GM12878 (cell line): ENCODE measurements around the gene KDM1B. TPM values are rescaled to one million over a fixed set of nuclear protein-coding genes. Genes with fewer than 3 reads are reported as not detected.

ENCODE experiments used
- ATAC-seq: fragments of 200-7000 bp; cut with Tn5 transposase; 3 replicates; pipeline ENCODE4 v1.9.1; 2020; ENCODE audit warnings: mild to moderate bottlenecking, moderate library complexity
- BruUV-seq: library from RNA; stranded (reverse); fragments of 400-500 nt; replicated peaks from 2 replicates; lab custom pipeline; 2021; lab: Mats Ljungman, UMichigan
- CTCF ChIA-PET: fragments of 300-600 bp; sonication (Branson Sonifier 250); formaldehyde crosslinking; extraction: SDS; loops from one replicate; lab custom pipeline; 2021; ENCODE audit warnings: inconsistent platforms; lab: Yijun Ruan, JAX
- POLR2A ChIA-PET: fragments of 350-600 bp; formaldehyde crosslinking; extraction: SDS; loops from one replicate; lab custom pipeline; 2021; ENCODE audit warnings: inconsistent platforms; lab: Charles Lee
- RAD21 ChIA-PET: fragments of 300-600 bp; sonication (Branson Sonifier 250); formaldehyde crosslinking; loops from one replicate; lab custom pipeline; 2023; ENCODE audit warnings: antibody characterized with exemption; ENCODE audit not compliant: unreplicated experiment; lab: Charles Lee
- SMC1A ChIA-PET: fragments of 300-600 bp; sonication (Branson Sonifier 250); formaldehyde crosslinking; loops from one replicate; lab custom pipeline; 2023; ENCODE audit not compliant: unreplicated experiment, uncharacterized antibody; lab: Charles Lee
- DNase-seq: peaks from one replicate; pipeline ENCODE4 v3.0.0-alpha.2; 2011; ENCODE audit warnings: low read depth, low spot score
- FAIRE-seq: peaks from 3 replicates; lab custom pipeline; 2011; peaks lifted over from hg19 to GRCh38; lab: Jason Lieb, UNC
- H2AFZ ChIP-seq: 2 replicates; pipeline ENCODE4 v1.6.0; 2011; ENCODE audit warnings: low read depth, low read length, control low read depth; ENCODE audit not compliant: control insufficient read depth
- H3K27ac ChIP-seq: 2 replicates; pipeline ENCODE4 v1.5.1; 2011; ENCODE audit warnings: control low read depth; ENCODE audit not compliant: control insufficient read depth, insufficient read depth
- H3K27me3 ChIP-seq, 2 experiments: replicated peaks in 1 of 2; 2 replicates each; pipeline versions ENCODE4 v1.6.0 to v1.6.1; 2011; ENCODE audit warnings: low read length in 1 of 2; ENCODE audit not compliant: control insufficient read depth in 2 of 2, insufficient read depth in 2 of 2
- H3K36me3 ChIP-seq, 2 experiments: 2 replicates each; pipeline ENCODE4 v1.5.1; 2011; ENCODE audit warnings: low read length in 1 of 2; ENCODE audit not compliant: control insufficient read depth in 2 of 2, insufficient read depth in 2 of 2
- H3K4me1 ChIP-seq: 2 replicates; pipeline ENCODE4 v1.6.1; 2011; ENCODE audit warnings: mild to moderate bottlenecking, low read length, moderate library complexity, mixed read lengths; ENCODE audit not compliant: control insufficient read depth, insufficient read depth
- H3K4me2 ChIP-seq: 2 replicates; pipeline ENCODE4 v1.6.0; 2011; ENCODE audit warnings: control low read depth; ENCODE audit not compliant: control insufficient read depth, insufficient read depth
- H3K4me3 ChIP-seq: fragments of 200-600 bp; sonication (generic); 2 replicates; pipeline ENCODE4 v1.5.1; 2016
- H3K79me2 ChIP-seq: 2 replicates; pipeline ENCODE4 v1.6.0; 2011; ENCODE audit warnings: low read length; ENCODE audit not compliant: control insufficient read depth, insufficient read depth
- H3K9ac ChIP-seq: 2 replicates; pipeline ENCODE4 v1.8.0; 2011; ENCODE audit warnings: low read length, control low read depth, mixed read lengths; ENCODE audit not compliant: control insufficient read depth, insufficient read depth
- H3K9me3 ChIP-seq: replicated peaks from 3 replicates; pipeline ENCODE4 v1.5.1; 2011; ENCODE audit warnings: mild to moderate bottlenecking, low read length; ENCODE audit not compliant: control insufficient read depth, insufficient read depth
- H4K20me1 ChIP-seq: 2 replicates; pipeline ENCODE4 v1.6.0; 2011; ENCODE audit not compliant: control insufficient read depth, insufficient read depth
- BRCA1 ChIP-seq: IDR thresholded peaks from 2 replicates; pipeline ENCODE4 v1.6.1; 2011; ENCODE audit warnings: low read depth, low read length, improper control_type of control experiment
- ESRRA ChIP-seq: IDR thresholded peaks from 2 replicates; pipeline ENCODE4 v1.6.1; 2012; ENCODE audit warnings: mild to moderate bottlenecking, low read length, improper control_type of control experiment
- ETV6 ChIP-seq, 2 experiments: fragments of 450-650 bp in 1 of 2; IDR thresholded peaks in 1 of 2; conservative IDR thresholded peaks in 1 of 2; 2 replicates each; pipeline ENCODE4 v1.6.1; 2014; ENCODE audit warnings: antibody characterized with exemption in 1 of 2, borderline replicate concordance in 1 of 2, low read depth in 1 of 2, mild to moderate bottlenecking in 1 of 2, moderate library complexity in 1 of 2
- MAX ChIP-seq: IDR thresholded peaks from 2 replicates; pipeline ENCODE4 v1.6.1; 2012; ENCODE audit warnings: low read depth, low read length, improper control_type of control experiment
- POU2F2 ChIP-seq: IDR thresholded peaks from 3 replicates; pipeline ENCODE4 v1.6.1; 2011; ENCODE audit warnings: low read depth, mild to moderate bottlenecking, low read length, borderline replicate concordance
- SKIL ChIP-seq: fragments of 450-650 bp; IDR thresholded peaks from 2 replicates; pipeline ENCODE4 v1.6.1; 2017; ENCODE audit warnings: mild to moderate bottlenecking, low read depth, inconsistent platforms; ENCODE audit not compliant: poor library complexity, severe bottlenecking
- USF1 ChIP-seq: IDR thresholded peaks from 2 replicates; pipeline ENCODE4 v1.6.1; 2011; ENCODE audit warnings: borderline replicate concordance, low read depth, mild to moderate bottlenecking, moderate library complexity, mixed read lengths, low read length; ENCODE audit not compliant: insufficient read depth; ENCODE audit errors: extremely low read length
- YBX1 ChIP-seq: fragments of 450-650 bp; IDR thresholded peaks from 2 replicates; pipeline ENCODE4 v1.6.1; 2016; ENCODE audit warnings: antibody characterized with exemption
- ZSCAN29 ChIP-seq: fragments of 450-650 bp; IDR thresholded peaks from 2 replicates; pipeline ENCODE4 v1.6.1; 2017; ENCODE audit warnings: mild to moderate bottlenecking, moderate library complexity
- WGBS: methylation state at CpG from one replicate; pipeline ENCODE4 v1.1.6; 2016; ENCODE audit warnings: low lambda C conversion rate; ENCODE audit not compliant: insufficient replicate concordance, insufficient coverage; ENCODE audit errors: missing lambda C conversion rate; 5-methylcytosine and 5-hydroxymethylcytosine counted together
- in situ Hi-C: fragments of 300-500 bp; cut with MboI; formaldehyde crosslinking; loops from 9 replicates; pipeline ENCODE4 v1.14.3; 2018; ENCODE audit warnings: mixed read lengths
- intact Hi-C: fragments of 100-400 bp; cut with micrococcal nuclease; formaldehyde crosslinking; loops from one replicate; pipeline ENCODE4 v1.14.2; 2022; ENCODE audit not compliant: unreplicated experiment
- polyA plus RNA-seq, 11 experiments: library from polyadenylated mRNA; depleted of rRNA in 4 of 11; unstranded in 6 of 11; stranded (reverse) in 5 of 11; fragments of >200 nt; fragmentation: Nextera tagmentation in 4 of 11; fragmentation: Illumina TruSeq in 1 of 11; extraction: Ambion mirVana in 4 of 11; extraction: Trizol in 1 of 11; gene quantifications; 1 replicate in 1 of 11; 2 replicates in 10 of 11; pipeline versions ENCODE4 v1.2.1 to v1.2.3, GENCODE V29; 2011 to 2016; ENCODE audit warnings: inconsistent platforms in 2 of 11, missing spikeins in 2 of 11, low read depth in 1 of 11
- total RNA-seq, 4 experiments: library from RNA; depleted of rRNA in 3 of 4; stranded (reverse); fragments of >200 nt in 3 of 4; fragmentation: Illumina TruSeq in 1 of 4; extraction: Trizol in 1 of 4; gene quantifications; 2 replicates each; pipeline versions ENCODE4 v1.2.1 to v1.2.3, GENCODE V29; 2013 to 2021

The KDM1B gene
- total and polyA plus RNA-seq, 10 of the 15 experiments (the other 5 are each of a cell fraction or from before 2014, with no cell fraction given), result 1.7 to 22.5 (median 13.9) TPM

- BruUV-seq, result no TSS peak
- no peaks in the 10 kb centered on the region for H3K9me3 ChIP-seq
- ChIA-PET RAD21 (no interaction called here), CTCF (no interaction called here), POLR2A (no interaction called here), SMC1A (no interaction called here)
- H2AFZ ChIP-seq, result no peak overlapping the region
- TF ChIP-seq SKIL, result no peak
- TF ChIP-seq ZSCAN29, result no peak
- TF ChIP-seq YBX1, result no peak
- TF ChIP-seq ETV6 (conservative IDR thresholded peaks at IDR 0.05 in 1 of 2, IDR thresholded peaks at IDR 0.05 in 1 of 2; ENCODE audit: borderline replicate concordance in 1 of 2, low read depth in 1 of 2), result no peak
- TF ChIP-seq ESRRA, result no peak
- no peak for TF ChIP-seq USF1
- TF ChIP-seq BRCA1, result no peak
- TF ChIP-seq MAX, result no peak
- TF ChIP-seq POU2F2, result no peak
- DNase-seq, result no peak
- in situ Hi-C loops, result no loop called here
- no peak for FAIRE-seq
- no peak overlapping the region for H3K9ac ChIP-seq
- no peak overlapping the region for H3K4me3 ChIP-seq
- H4K20me1 ChIP-seq, result no peaks in the 10 kb centered on the region
- no peak for ATAC-seq
- H3K79me2 ChIP-seq, result no peaks in the 10 kb centered on the region
- intact Hi-C loops, result no loop called here
- no peak overlapping the region for H3K4me2 ChIP-seq
- no peaks in the 10 kb centered on the region for H3K27me3 ChIP-seq
- no peaks in the 10 kb centered on the region; a peak in 1 of 4 replicates for H3K36me3 ChIP-seq
- no peak overlapping the region for H3K27ac ChIP-seq
- H3K4me1 ChIP-seq, result peaks cover 3% of the 10 kb centered on the region; the same call in 1 of the 2 replicates
- 73% methylated on average over 4 of the region's 4 CpGs for WGBS
Measured at GRCh38 chr6:18177286-18177965, 22.2 kb downstream of the KDM1B start.
